ENCODE measurements around the gene TECR.

Gene TECR

GRCh38 chr19:14614099-14614412 is 84.7 kb downstream of the TECR start:
- Histone ChIP-seq H3K27me3 (replicated peaks; ENCODE audit: insufficient read depth, low read length) (peaks cover 26% of the 10 kb centered on the region), H3F3A (ENCODE audit: insufficient read depth, low read length) (no peaks in the 10 kb centered on the region), H3K27ac (ENCODE audit: low read length) (no peak overlapping the region), H2AFZ (ENCODE audit: low read length) (no peak overlapping the region), H3K9ac (ENCODE audit: low read length) (no peak overlapping the region), H3K4me3 (ENCODE audit: low read length) (no peak overlapping the region), H3K4me1 (ENCODE audit: low read length) (no peaks in the 10 kb centered on the region), H3K4me2 (ENCODE audit: low read depth, low read length) (no peak overlapping the region), H3K36me3 (replicated peaks; ENCODE audit: insufficient read depth, low read length) (no peaks in the 10 kb centered on the region), H3K79me2 (ENCODE audit: low read length) (no peaks in the 10 kb centered on the region), H3K9me2 (replicated peaks; ENCODE audit: insufficient read depth, low read length) (no peaks in the 10 kb centered on the region), H3K9me3 (replicated peaks; ENCODE audit: insufficient read depth, low read length) (no peaks in the 10 kb centered on the region), H4K20me1 (ENCODE audit: insufficient read depth, low read length) (no peaks in the 10 kb centered on the region)
- TF ChIP-seq EZH2 (optimal IDR thresholded peaks at IDR 0.05; ENCODE audit: low read depth, low read length) (no peak), EZH2phosphoT487 (IDR thresholded peaks at IDR 0.05; ENCODE audit: low read length) (no peak), CTCF (IDR thresholded peaks at IDR 0.05; ENCODE audit: low read length) (no peak)
- no peak for DNase-seq

All from MM.1S (cell line).